Frontal cortex (tissue), 4 donors: Measurements from ENCODE around the gene RSPH1. TPM values are rescaled to one million over a fixed set of nuclear protein-coding genes. Genes with fewer than 3 reads are reported as not detected.

Experiments used
- DNase-seq, 2 donors: peaks; one replicate each; pipeline ENCODE4 v3.0.0; 2012; ENCODE audit warnings: low spot score in 2 of 2
- FAIRE-seq: peaks from 2 replicates; lab custom pipeline; 2012; peaks lifted over from hg19 to GRCh38; lab: Jason Lieb, UNC
- total RNA-seq: library from RNA; depleted of rRNA; stranded (reverse); fragments of >200 nt; gene quantifications from one replicate; pipeline ENCODE4 v1.2.3, GENCODE V29; 2014
- donor health status: control.
- donor health status: control.
- donor health status: control.

Gene RSPH1
- total RNA-seq, 1 donor from 2014 or later: 0.41 TPM

GRCh38 chr21:42455196-42455595, 40.8 kb downstream of the RSPH1 start:
- DNase-seq: no peak
- no peak for FAIRE-seq

DNA sequence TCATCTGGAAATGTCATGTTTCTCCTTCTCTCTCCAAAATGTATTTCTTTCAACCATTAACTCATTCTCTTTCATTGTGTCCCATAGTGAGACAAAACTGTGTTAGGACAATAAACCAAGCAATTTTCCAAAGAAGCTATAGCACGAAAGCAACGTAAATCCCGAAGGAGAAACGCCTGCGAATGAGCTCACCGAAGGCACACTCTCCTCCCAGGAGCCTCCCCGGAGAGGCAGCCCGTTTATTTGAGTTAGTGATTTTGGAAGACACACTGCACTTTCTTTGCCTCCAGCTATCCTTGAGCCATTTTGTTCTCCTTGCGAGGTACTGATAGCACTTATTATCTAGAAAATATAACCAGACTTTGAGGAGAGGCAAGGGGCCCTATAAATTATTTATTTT, 41.2 kb downstream of the RSPH1 start:
- no peak for DNase-seq
- no peak for FAIRE-seq

DNA sequence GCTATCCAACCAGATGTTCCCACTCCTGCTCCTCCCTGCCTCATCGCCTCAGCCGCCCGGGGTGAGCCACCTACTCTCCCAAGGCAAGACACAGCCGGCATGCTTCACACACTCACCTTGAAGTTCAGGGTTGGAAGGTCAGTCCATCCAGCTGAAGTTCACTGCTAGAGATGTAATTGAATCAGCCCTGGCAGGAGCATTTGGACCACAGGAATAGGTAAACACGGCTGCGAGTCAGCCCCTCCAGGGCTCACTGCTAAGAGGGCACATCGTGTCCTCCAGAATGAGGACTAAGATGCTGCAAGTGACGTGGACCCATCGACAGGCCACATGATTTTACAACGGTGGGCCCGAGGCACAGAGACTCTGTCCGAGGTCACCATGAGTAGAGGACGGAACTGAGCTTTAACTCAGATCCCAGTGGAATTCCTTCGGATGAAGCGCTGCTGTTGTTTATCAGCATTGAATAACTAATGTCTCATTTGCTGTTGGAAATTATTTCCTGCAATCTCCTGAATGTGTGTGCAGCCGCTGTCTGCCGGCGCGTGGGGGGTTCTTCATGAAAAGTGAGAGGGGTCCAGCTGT, 41.9 kb downstream of the RSPH1 start:
- FAIRE-seq (no peak), DNase-seq (no peak)

DNA sequence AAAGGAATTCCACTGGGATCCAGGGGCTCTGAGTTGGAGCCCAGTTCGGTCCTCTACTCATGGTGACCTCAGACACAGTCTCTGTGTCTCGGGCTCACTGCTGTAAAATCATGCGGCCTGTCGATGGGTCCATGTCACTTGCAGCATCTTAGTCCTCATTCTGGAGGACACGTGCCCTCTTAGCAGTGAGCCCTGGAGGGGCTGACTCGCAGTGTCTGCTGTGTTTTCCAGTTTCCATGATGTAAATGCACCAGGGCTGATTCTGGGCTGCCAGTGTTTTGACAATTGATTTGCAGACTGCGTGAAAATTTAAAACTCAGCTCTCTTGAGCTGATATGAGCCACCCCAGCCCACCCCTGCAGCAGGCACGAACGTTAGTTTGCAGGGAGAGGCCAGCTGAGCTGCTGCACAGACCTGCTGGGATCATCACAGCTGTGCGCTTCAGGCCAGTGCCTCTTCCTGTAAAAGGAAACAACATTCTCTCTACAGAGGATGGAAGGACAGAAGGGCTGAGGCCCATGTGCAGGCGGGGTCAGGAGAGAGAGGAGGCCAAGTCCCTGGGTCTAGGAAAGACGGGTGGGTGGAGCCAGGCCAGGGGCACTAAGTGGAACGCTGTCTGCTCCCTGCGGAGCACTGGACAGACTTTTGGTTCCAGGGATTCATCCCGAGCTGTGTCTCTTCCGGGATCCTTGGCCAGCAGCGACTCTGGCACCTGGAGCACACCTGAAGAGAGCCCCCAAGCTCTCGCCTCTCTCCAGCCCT, 42.6 kb downstream of the RSPH1 start:
- DNase-seq (no peak), FAIRE-seq (no peak)

DNA sequence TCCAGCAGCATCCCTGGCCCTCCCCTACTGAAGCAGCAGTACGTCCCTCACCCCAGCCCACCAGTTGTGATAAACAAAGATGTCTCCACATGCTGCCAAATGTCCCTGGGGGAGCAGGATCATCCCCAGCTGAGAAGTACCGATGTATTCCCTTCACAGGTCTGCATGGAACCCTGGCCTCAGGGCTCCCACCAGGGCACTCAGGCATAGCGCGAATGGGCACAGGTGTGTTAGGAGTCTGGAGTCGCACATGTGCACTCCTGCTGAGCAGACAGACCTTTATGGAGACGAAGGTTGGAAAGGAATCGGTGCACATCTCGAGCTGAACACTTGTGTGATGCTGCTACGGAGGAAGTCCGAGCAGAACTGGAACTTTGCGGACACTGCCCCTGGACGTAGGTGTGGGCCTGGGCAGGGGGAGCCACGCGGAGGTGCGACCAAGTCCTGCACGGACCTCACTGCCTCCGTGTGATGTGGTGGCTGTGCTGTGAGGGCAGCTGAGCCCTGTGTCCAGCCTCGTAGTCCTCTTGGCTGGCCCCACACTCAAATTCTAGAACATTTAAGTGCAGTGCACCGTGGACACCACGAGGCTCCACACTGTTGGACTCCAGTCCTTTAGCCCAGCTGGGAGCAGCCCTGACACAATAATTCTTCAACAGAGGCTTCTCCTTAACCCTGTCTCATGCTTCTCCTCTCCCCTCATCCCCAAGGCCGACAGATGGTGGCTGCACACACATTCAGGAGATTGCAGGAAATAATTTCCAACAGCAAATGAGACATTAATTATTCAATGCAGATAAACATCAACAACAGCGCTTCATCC, 43.4 kb downstream of the RSPH1 start:
- no peak for FAIRE-seq
- DNase-seq: no peak

DNA sequence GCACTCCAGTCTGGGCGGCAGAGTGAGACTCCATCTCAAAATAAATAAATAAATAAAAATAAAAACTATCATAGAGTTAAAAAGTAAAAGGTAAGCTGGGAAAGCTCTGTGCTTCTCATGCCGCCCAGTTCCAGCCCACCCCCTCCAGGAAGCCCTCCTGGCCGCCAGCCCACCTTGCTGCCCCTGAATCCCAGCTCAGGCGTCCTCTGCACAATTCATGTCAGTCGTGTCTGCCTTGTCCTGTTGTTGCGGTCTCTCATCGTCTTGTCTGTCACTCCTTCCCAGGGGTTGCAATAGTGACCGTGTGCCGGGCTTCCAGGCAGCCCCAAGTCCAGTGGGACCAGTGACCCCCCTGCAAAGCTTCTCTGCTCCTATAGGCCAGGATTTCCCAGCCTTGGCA, 44.1 kb downstream of the RSPH1 start:
- DNase-seq: no peak
- FAIRE-seq: no peak

GRCh38 chr21:42448686-42449085, 47.3 kb downstream of the RSPH1 start:
- no peak for DNase-seq
- FAIRE-seq: no peak

GRCh38 chr21:42447732-42448131, 48.3 kb downstream of the RSPH1 start:
- no peak for DNase-seq
- FAIRE-seq: no peak

- DNase-seq (no peak), FAIRE-seq (no peak)
These were observed 48.8 kb downstream of the RSPH1 start for GRCh38 chr21:42447182-42447581.

- no peak for DNase-seq
- FAIRE-seq: no peak
These were observed 49.5 kb downstream of the RSPH1 start for GRCh38 chr21:42446531-42446930.

DNA sequence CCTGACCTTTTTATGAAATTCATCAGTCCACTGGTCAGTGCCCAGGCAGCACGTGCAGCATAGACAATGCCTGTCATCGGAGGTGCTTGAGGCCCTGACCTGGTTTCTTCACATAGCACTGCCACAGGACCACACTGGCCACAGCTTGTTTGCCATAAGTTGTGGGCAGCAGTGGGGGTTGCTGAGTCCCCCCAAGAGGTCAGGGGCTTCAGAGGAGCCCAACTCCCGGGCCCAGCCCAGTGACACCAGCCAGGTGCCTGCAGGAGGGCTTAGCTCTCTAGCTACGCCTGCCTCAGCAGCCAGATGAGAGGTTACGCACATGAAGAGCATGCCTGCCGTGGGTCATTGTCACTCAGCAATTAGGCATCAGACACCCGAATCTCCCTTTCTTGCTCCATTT, 50.7 kb downstream of the RSPH1 start:
- DNase-seq (no peak), FAIRE-seq (no peak)

DNA sequence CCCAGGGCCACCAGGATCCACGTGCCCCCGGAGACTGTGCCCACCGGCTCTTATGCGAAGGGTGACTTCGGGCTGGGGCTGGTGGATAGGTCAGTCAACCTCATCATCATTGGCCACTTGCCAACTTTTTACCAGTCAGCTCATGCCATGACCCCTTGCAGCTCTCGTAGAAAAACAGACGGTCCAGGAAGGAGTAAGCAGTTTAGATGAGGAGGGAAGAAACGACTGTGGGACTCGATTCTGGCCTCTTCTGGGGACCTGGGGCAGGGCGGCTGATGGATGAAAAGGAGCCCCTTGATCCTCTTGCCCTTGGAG, 51.3 kb downstream of the RSPH1 start:
- no peak for FAIRE-seq
- DNase-seq: no peak

DNA sequence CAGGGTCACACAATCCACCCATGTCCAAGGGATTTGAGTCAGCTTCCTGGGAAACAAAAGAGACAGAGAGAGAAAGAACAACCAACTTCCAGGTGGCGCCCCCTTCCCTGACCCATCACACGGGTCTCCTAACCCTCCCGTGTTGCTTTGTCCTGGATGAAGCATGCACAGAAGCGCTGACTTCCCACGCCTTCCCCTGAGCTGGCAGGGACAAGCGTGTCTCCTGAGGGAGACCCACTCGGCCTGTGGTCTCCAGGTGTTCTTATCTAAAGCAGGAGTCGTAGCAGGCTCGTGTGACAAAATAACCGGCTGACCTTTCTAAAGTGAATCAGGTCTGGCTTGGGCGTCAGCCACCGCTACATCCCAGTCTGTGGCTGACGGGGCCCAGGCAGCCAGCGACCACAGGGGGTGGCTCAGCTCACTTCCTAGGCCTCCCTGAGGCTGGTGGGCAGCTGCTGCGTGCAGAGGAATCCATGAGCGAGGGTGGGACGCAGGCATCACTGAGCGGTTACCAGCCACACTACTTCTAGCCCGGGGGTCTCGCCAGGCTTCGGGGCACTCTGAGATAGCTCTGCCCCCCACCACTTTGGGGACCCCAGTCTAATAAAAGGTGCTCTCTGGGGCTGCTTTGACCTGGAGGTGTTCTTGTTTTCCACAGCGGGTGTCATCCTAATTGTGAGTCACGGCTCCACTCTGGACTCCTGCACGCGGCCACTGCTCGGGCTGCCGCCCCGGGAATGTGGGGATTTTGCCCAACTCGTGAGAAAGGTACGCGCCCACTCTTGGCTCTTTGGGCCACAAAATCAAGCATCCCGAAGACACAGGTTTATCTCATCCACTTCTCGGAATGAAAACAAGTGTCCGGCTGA, 51.9 kb downstream of the RSPH1 start:
- DNase-seq (no peak), FAIRE-seq (no peak)

GRCh38 chr21:42443181-42443785, 52.7 kb downstream of the RSPH1 start:
- no peak for FAIRE-seq
- DNase-seq: no peak

DNA sequence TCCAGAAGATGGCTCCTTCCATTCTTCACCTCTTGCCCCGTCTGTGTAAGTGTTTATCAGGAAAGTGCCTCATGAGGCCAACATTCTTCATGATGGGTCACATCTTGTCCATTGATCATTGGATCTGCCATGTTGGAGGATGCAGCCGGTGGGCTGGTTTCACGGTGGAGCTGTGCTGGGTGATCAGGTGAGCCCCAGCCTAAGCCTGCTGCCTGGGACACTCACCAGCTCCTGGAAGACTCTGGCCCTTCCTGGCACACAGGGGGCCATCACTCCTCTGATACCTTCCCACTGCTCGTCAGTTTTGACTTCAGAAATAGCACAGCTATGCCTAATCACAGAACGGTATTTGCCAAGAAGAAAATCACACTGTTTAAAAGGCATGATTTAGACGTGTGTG, 54.1 kb downstream of the RSPH1 start:
- no peak for FAIRE-seq

DNA sequence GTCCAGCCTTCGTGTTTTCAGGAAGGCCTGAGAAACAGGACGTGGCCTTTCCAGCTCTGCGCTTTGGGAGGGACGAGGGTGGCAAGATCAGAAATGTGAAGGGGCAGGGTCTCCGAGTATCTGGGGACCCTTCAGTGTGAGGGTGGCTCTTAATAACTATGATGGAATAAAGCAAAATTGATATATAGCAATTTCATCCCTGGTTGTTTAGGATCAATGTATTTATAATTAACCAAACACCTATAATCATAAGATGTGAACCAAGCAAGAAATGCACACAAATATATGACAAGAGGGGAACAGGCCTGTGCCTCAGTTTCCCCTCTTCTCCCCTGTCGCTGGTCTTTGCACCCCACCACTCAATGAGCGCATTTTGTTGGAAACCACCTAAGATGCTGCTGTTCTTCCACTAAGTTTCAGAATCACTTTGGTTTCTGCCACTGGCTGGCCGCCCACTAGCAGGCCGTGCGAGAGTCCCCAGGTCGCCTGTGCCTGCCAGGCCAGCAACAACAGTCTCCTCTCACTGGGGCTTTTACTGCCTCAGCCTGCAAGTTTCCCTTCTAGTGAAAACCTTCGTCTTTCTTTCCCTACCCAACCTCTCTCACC, 55.7 kb downstream of the RSPH1 start:
- DNase-seq (no peak), FAIRE-seq (no peak)

More for the DNA sequence above, 54.1 kb downstream of the RSPH1 start:
- no peak for DNase-seq

GRCh38 chr21:42439284-42440186, 56.5 kb downstream of the RSPH1 start:
- FAIRE-seq: no peak
- no peak for DNase-seq
